Epidermal melanocyte (primary cell): Measurements from ENCODE around the gene NBPF3.
A peak's percentile ranks its signal among the peaks of the same experiment; 100 is the strongest.
"Not testable (repeated sequence)": the region's sequence is repeated elsewhere in the genome, so short reads cannot be mapped to it uniquely, and the experiment has no call there.

Experiments used
- DNase-seq: peaks from one replicate; pipeline ENCODE4 v3.0.0; 2011; ENCODE audit warnings: low spot score; ENCODE audit not compliant: insufficient read length

The NBPF3 gene

GRCh38 chr1:21437341-21437640 is 2.6 kb upstream of the NBPF3 start:
- DNase-seq, result no peak

GRCh38 chr1:21438646-21439312 is 1.2 kb upstream of the NBPF3 start:
- DNase-seq, result not testable (repeated sequence)

GRCh38 chr1:21439345-21439720 is 604 bp upstream of the NBPF3 start:
- no peak for DNase-seq

GRCh38 chr1:21440630-21441125 is 741 bp downstream of the NBPF3 start:
- DNase-seq, result not testable (repeated sequence)

GRCh38 chr1:21446647-21447046 is 6.7 kb downstream of the NBPF3 start:
- not testable (repeated sequence) for DNase-seq

GRCh38 chr1:21447311-21447710 is 7.4 kb downstream of the NBPF3 start:
- no peak for DNase-seq

GRCh38 chr1:21449906-21450305 is 10.0 kb downstream of the NBPF3 start:
- no peak for DNase-seq

- DNase-seq, result no peak
Measured at GRCh38 chr1:21451212-21451611, 11.3 kb downstream of the NBPF3 start.

- DNase-seq, result no peak
Measured at GRCh38 chr1:21451981-21452411, 12.1 kb downstream of the NBPF3 start.

GRCh38 chr1:21453964-21454614 is 14.2 kb downstream of the NBPF3 start:
- DNase-seq, result not testable (repeated sequence)

GRCh38 chr1:21454904-21455303 is 15.0 kb downstream of the NBPF3 start:
- not testable (repeated sequence) for DNase-seq

GRCh38 chr1:21457654-21458053 is 17.7 kb downstream of the NBPF3 start:
- no peak for DNase-seq

GRCh38 chr1:21465127-21465526 is 25.2 kb downstream of the NBPF3 start:
- not testable (repeated sequence) for DNase-seq

- DNase-seq, result not testable (repeated sequence)
Measured at GRCh38 chr1:21467946-21468345, 28.0 kb downstream of the NBPF3 start.

- no peak for DNase-seq
Measured at GRCh38 chr1:21468599-21468998, 28.7 kb downstream of the NBPF3 start.

GRCh38 chr1:21469581-21469980 is 29.6 kb downstream of the NBPF3 start:
- no peak for DNase-seq

GRCh38 chr1:21472861-21473260 is 32.9 kb downstream of the NBPF3 start:
- no peak for DNase-seq

- DNase-seq, result no peak
Measured at GRCh38 chr1:21478356-21478755, 38.4 kb downstream of the NBPF3 start.

GRCh38 chr1:21483881-21484280 is 43.9 kb downstream of the NBPF3 start:
- DNase-seq, result not testable (repeated sequence)

GRCh38 chr1:21489146-21489545 is 49.2 kb downstream of the NBPF3 start:
- DNase-seq, result no peak

- peak; percentile 59 for DNase-seq
Measured at GRCh38 chr1:21490774-21491487, 51.0 kb downstream of the NBPF3 start.
